ENCODE measurements around the gene PPARG.

DNA sequence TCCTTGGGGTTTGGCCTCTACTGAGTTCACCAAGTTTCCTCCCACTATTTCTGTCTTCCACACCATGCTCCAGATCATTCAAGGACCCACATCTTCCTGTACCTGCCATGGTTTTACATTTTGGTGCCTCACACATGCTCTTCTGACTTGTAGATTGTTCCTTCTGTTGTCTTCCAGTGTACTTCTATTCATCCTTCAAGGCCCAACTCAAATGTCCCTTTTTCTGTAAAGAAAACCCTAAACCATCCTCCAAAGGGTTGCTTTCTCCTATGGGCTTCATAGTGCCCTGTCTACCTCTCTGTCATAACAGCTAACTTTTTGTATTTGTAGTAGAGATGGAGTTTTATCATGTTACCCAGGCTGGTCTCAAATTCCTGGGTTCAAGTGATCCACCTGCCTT lies 175.3 kb downstream of the PPARG start:
- TF ChIP-seq, protein P1, sequence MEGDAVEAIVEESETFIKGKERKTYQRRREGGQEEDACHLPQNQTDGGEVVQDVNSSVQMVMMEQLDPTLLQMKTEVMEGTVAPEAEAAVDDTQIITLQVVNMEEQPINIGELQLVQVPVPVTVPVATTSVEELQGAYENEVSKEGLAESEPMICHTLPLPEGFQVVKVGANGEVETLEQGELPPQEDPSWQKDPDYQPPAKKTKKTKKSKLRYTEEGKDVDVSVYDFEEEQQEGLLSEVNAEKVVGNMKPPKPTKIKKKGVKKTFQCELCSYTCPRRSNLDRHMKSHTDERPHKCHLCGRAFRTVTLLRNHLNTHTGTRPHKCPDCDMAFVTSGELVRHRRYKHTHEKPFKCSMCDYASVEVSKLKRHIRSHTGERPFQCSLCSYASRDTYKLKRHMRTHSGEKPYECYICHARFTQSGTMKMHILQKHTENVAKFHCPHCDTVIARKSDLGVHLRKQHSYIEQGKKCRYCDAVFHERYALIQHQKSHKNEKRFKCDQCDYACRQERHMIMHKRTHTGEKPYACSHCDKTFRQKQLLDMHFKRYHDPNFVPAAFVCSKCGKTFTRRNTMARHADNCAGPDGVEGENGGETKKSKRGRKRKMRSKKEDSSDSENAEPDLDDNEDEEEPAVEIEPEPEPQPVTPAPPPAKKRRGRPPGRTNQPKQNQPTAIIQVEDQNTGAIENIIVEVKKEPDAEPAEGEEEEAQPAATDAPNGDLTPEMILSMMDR (IDR thresholded peaks at IDR 0.05 in 8 of 11, conservative IDR thresholded peaks at IDR 0.05 in 3 of 11): no peak
- no peak for TF ChIP-seq POLR2A (IDR thresholded peaks at IDR 0.05)
- TF ChIP-seq POLR2AphosphoS5 (IDR thresholded peaks at IDR 0.05): no peak

All from spleen (tissue), 7 donors.